SK-N-MC (cell line): ENCODE data around the gene SPC25.

Experiments
- EZH2 ChIP-seq: fragments of 200-600 bp; sonication (generic); IDR thresholded peaks from one replicate; pipeline ENCODE4 v1.6.1; 2017; ENCODE audit warnings: antibody characterized with exemption
- FOXP2 ChIP-seq: optimal IDR thresholded peaks from 2 replicates; pipeline ENCODE3; 2011; ENCODE audit warnings: mild to moderate bottlenecking, moderate library complexity; ENCODE audit not compliant: insufficient read depth; ENCODE audit errors: extremely low read length, control extremely low read depth
- POLR2AphosphoS5 ChIP-seq: IDR thresholded peaks from 2 replicates; pipeline ENCODE4 v1.6.1; 2012; ENCODE audit warnings: mild to moderate bottlenecking, low read depth, low read length, borderline replicate concordance

DNA sequence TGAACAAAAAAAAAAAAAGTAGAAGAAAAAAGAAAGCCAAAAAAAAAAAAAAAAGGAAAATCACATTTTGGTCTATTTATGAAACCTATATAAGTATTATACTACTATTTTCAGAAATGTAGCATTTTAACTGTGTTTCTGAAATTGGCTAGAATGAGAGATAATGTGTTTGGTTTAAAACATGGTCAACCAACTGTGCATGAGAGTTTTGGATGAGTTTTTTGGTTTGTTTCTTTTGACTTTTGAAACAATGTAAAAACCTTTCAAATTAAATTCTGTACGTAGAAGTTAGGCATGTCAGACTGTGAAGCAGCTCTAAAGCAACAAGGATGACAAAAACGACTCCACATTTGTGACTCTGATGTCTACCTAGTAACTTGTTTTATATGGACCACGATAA is 34.6 kb downstream of the SPC25 start:
- TF ChIP-seq EZH2 (no peak), POLR2AphosphoS5 (no peak), FOXP2 (no peak)
